H4 (cell line): ENCODE measurements around the gene ARL5C. TPM values are rescaled to one million over a fixed set of nuclear protein-coding genes. Genes with fewer than 3 reads are reported as not detected.

ENCODE experiments used
- DNase-seq: peaks from one replicate; pipeline ENCODE4 v3.0.0-alpha.2; 2015; ENCODE audit warnings: low spot score
- total RNA-seq: library from RNA; depleted of rRNA; stranded (reverse); fragments of >200 nt; shearing (Covaris generic); gene quantifications from 2 replicates; pipeline ENCODE4 v1.2.3, GENCODE V29; 2014; rRNA removed

The ARL5C gene
- total RNA-seq, 1 experiment from 2014 or later, result not detected

- no peak for DNase-seq
These were observed 57.2 kb downstream of the ARL5C start for GRCh38 chr17:39108461-39109375.

- no peak for DNase-seq
These were observed 58.0 kb downstream of the ARL5C start for GRCh38 chr17:39107973-39108372.

- DNase-seq, result no peak
These were observed 58.8 kb downstream of the ARL5C start for GRCh38 chr17:39107155-39107554.

Other genes with a start within 250 kb of the ARL5C start
- not detected in 2 replicates for gene FBXO47, start 198.8 kb downstream of the ARL5C start, total RNA-seq
- gene PLXDC1, start 14.5 kb downstream of the ARL5C start, total RNA-seq, result 0.21 TPM in 1 of 2 replicates, not detected in the other
- gene CACNB1, start 31.5 kb upstream of the ARL5C start, total RNA-seq, result 1.0 and 3.9 TPM in 2 replicates
- gene RPL19, start 34.1 kb upstream of the ARL5C start, total RNA-seq, result 3,244 and 3,867 TPM in 2 replicates
- gene STAC2, start 59.8 kb upstream of the ARL5C start, total RNA-seq, result 0.04 TPM in 1 of 2 replicates, not detected in the other
- gene FBXL20, start 235.5 kb upstream of the ARL5C start, total RNA-seq, result 8.2 and 9.9 TPM in 2 replicates